Measurements from ENCODE around the gene SEPTIN3.

GRCh38 chr22:41991111-41991510 lies 21.9 kb downstream of the SEPTIN3 start:
- TF ChIP-seq CTCF (IDR thresholded peaks at IDR 0.05) (no peak), RAD21 (IDR thresholded peaks at IDR 0.05; ENCODE audit: low read length) (no peak), REST (IDR thresholded peaks at IDR 0.05; ENCODE audit: low read depth, low read length) (no peak), PBX3 (IDR thresholded peaks at IDR 0.05) (no peak), EP300 (IDR thresholded peaks at IDR 0.05; ENCODE audit: borderline replicate concordance in 1 of 2, low read depth in 1 of 2, low read length in 1 of 2) (no peak), POLR2AphosphoS5 (IDR thresholded peaks at IDR 0.05; ENCODE audit: low read depth, low read length) (no peak)

Measured in SK-N-SH (cell line).